NK-92 treated with Interleukin-12 subunit alpha and Interleukin-12 subunit beta, amount 100 ng/mL, for 24 hours (cell line): ENCODE measurements around the gene KRT6A.

Source experiments
- DNase-seq: peaks from one replicate; lab custom pipeline; 2025; lab: John Stamatoyannopoulos, UW

The KRT6A gene

GRCh38 chr12:52493172-52493571, at the start of gene KRT6A:
KRT6A (minus strand) TSS chr12:52493257; CDS start chr12:52493188, 69 bp downstream.
- no peak for DNase-seq

GRCh38 chr12:52542157-52542556, 49.1 kb upstream of the KRT6A start:
- no peak for DNase-seq

GRCh38 chr12:52541709-52542108, 48.7 kb upstream of the KRT6A start:
- DNase-seq, result no peak

GRCh38 chr12:52540531-52540930, 47.5 kb upstream of the KRT6A start:
- DNase-seq, result no peak

GRCh38 chr12:52539821-52540173, 46.7 kb upstream of the KRT6A start:
- DNase-seq, result no peak

- DNase-seq, result no peak
These were observed 46.2 kb upstream of the KRT6A start for GRCh38 chr12:52539083-52539820.

GRCh38 chr12:52537101-52537500, 44.0 kb upstream of the KRT6A start:
- no peak for DNase-seq

- DNase-seq, result no peak
These were observed 42.5 kb upstream of the KRT6A start for GRCh38 chr12:52535574-52535973.

- DNase-seq, result no peak
These were observed 41.4 kb upstream of the KRT6A start for GRCh38 chr12:52534482-52534881.

GRCh38 chr12:52533686-52534470, 40.8 kb upstream of the KRT6A start:
- no peak for DNase-seq

- no peak for DNase-seq
These were observed 39.6 kb upstream of the KRT6A start for GRCh38 chr12:52532636-52533035.

- DNase-seq, result no peak
These were observed 38.7 kb upstream of the KRT6A start for GRCh38 chr12:52531566-52532300.

- DNase-seq, result no peak
These were observed 37.8 kb upstream of the KRT6A start for GRCh38 chr12:52530905-52531304.

- no peak for DNase-seq
These were observed 37.3 kb upstream of the KRT6A start for GRCh38 chr12:52530366-52530765.

GRCh38 chr12:52529846-52530245, 36.8 kb upstream of the KRT6A start:
- DNase-seq, result no peak

GRCh38 chr12:52529417-52529816, 36.4 kb upstream of the KRT6A start:
- DNase-seq, result no peak

- DNase-seq, result no peak
These were observed 35.6 kb upstream of the KRT6A start for GRCh38 chr12:52528641-52529143.

GRCh38 chr12:52527121-52527800, 34.2 kb upstream of the KRT6A start:
- no peak for DNase-seq

GRCh38 chr12:52526511-52526951, 33.5 kb upstream of the KRT6A start:
- DNase-seq, result no peak

GRCh38 chr12:52525661-52526499, 32.8 kb upstream of the KRT6A start:
- DNase-seq, result no peak
